Femur (tissue), 1 donor: ENCODE data around the gene ZBTB7C.
A peak's percentile ranks its signal among the peaks of the same experiment; 100 is the strongest.

ENCODE experiments used
- DNase-seq: peaks from one replicate; pipeline ENCODE4 v3.0.0-alpha.2; 2017

The ZBTB7C gene

GRCh38 chr18:48208432-48209140, 200.6 kb downstream of the ZBTB7C start:
- DNase-seq = no peak

GRCh38 chr18:48207733-48208132, 201.4 kb downstream of the ZBTB7C start:
- DNase-seq = no peak

GRCh38 chr18:48206887-48207286, 202.3 kb downstream of the ZBTB7C start:
- DNase-seq = no peak

- no peak for DNase-seq
Observed at GRCh38 chr18:48203961-48204666, 205.1 kb downstream of the ZBTB7C start.

- DNase-seq = no peak
Observed at GRCh38 chr18:48203288-48203945, 205.8 kb downstream of the ZBTB7C start.

GRCh38 chr18:48202350-48203260, 206.6 kb downstream of the ZBTB7C start:
- DNase-seq = no peak

- DNase-seq = no peak
Observed at GRCh38 chr18:48202006-48202348, 207.2 kb downstream of the ZBTB7C start.

GRCh38 chr18:48201337-48202005, 207.7 kb downstream of the ZBTB7C start:
- no peak for DNase-seq

- DNase-seq = no peak
Observed at GRCh38 chr18:48200631-48201336, 208.4 kb downstream of the ZBTB7C start.

- DNase-seq = no peak
Observed at GRCh38 chr18:48199399-48199798, 209.8 kb downstream of the ZBTB7C start.

GRCh38 chr18:48197819-48198218, 211.4 kb downstream of the ZBTB7C start:
- DNase-seq = no peak

GRCh38 chr18:48195787-48196186, 213.4 kb downstream of the ZBTB7C start:
- DNase-seq = no peak

GRCh38 chr18:48194591-48195181, 214.5 kb downstream of the ZBTB7C start:
- peak; percentile 36 for DNase-seq

GRCh38 chr18:48193521-48194492, 215.4 kb downstream of the ZBTB7C start:
- DNase-seq = no peak

GRCh38 chr18:48192542-48192941, 216.6 kb downstream of the ZBTB7C start:
- DNase-seq = no peak

GRCh38 chr18:48191494-48191893, 217.7 kb downstream of the ZBTB7C start:
- peak; percentile 57 for DNase-seq

GRCh38 chr18:48190994-48191393, 218.2 kb downstream of the ZBTB7C start:
- no peak for DNase-seq

- DNase-seq = no peak
Observed at GRCh38 chr18:48188609-48189008, 220.6 kb downstream of the ZBTB7C start.

GRCh38 chr18:48186861-48187260, 222.3 kb downstream of the ZBTB7C start:
- DNase-seq = no peak
